NCI-H2196 (cell line): ENCODE measurements around the gene PRPF18.
"Not testable (repeated sequence)": the region's sequence is repeated elsewhere in the genome, so short reads cannot be mapped to it uniquely, and the experiment has no call there.

Experiments
- DNase-seq: peaks from one replicate; lab custom pipeline; 2025; ENCODE audit not compliant: unreplicated experiment; lab: John Stamatoyannopoulos, UW

The PRPF18 gene, protein sequence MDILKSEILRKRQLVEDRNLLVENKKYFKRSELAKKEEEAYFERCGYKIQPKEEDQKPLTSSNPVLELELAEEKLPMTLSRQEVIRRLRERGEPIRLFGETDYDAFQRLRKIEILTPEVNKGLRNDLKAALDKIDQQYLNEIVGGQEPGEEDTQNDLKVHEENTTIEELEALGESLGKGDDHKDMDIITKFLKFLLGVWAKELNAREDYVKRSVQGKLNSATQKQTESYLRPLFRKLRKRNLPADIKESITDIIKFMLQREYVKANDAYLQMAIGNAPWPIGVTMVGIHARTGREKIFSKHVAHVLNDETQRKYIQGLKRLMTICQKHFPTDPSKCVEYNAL

DNA sequence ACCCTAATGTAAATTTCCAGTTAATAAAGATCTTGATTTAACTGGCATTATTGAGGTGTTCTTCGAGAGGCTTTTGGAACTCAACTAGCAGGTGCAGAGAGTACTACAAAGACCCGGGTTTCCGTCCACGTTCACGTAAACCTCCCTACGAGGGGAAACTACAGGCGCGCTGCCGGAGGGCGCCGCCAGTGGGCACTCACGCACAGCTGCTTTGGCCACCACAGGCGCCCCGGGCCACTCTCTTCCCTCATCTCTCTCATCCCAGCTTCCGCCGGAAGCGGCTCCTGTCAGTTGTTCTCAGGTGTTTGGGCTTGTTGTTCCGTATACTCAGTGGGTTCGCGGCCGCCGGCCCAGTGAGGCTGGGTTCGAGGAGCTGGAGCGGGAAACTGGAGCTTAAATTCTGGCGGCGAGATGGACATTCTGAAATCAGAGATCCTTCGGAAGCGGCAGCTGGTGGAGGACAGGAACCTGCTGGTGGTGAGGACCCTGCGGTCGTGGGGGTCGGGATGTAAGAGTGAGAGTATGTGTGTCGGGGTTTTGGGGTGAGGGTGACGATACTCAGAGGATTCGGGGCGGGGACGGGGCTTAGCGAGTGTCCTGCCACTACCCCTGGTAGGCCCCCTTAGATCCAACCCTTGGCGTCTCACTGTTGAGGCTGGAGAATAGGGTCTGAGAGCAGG is at the start of gene PRPF18:
Gene PRPF18, plus strand, starts transcription at position 290 of the 680 bp plus-strand sequence. Its CDS starts 122 bp downstream, at position 412.
- DNase-seq = peak; percentile 75

DNA sequence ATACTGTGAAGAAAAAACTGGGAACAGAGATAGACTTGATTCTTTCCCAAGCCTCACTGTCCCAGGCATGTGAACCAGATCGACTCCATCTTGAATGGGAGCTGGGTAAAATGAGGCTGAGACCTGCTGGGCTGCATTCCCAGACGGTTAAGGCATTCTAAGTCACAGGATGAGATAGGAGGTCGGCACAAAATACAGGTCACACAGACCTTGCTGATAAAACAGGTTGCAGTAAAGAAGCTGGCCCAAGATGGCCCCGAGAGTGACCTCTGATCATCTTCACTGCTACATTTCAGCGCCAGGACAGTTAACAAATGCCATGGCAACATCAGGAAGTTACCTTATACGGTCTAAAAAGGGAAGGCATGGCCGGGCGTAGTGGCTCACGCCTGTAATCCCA is 48.8 kb upstream of the PRPF18 start:
- not testable (repeated sequence) for DNase-seq

DNA sequence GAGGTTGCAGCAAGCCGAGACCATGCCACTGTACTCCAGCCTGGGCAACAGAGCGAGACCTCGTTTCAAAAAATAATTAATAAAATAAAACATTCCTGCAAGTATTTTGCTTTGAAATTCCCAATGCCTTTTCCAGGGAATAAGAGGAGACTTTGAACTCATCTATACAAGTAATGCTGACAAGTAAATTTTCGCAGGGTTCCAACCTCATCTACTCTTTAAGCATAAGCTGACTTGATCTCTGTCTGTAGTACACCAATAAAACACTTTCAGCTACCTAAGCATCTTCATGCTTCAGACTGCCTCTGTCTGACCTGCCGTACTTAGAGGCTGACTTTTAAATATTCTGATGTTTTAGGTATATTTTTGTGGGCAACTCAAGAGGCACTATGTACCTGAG is 44.2 kb upstream of the PRPF18 start:
- DNase-seq = no peak

DNA sequence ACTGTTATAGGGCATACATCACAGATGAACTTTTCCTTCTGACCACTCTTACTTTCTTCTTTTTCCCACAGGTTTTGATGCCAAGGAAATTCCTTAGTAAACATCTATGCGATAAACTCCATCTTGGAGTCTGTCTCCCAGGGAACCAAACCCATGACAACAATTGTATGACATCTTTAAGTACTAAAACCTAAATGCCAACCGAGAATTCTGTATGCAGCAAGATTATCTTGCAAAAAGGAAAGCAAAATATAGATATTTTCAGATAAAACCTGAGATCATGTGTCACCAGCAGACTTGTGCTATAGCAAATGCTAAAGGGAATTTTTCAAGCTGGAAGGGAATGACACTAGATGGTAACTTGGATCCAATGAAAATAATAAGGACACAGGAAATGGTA is 36.0 kb upstream of the PRPF18 start:
- no peak for DNase-seq

DNA sequence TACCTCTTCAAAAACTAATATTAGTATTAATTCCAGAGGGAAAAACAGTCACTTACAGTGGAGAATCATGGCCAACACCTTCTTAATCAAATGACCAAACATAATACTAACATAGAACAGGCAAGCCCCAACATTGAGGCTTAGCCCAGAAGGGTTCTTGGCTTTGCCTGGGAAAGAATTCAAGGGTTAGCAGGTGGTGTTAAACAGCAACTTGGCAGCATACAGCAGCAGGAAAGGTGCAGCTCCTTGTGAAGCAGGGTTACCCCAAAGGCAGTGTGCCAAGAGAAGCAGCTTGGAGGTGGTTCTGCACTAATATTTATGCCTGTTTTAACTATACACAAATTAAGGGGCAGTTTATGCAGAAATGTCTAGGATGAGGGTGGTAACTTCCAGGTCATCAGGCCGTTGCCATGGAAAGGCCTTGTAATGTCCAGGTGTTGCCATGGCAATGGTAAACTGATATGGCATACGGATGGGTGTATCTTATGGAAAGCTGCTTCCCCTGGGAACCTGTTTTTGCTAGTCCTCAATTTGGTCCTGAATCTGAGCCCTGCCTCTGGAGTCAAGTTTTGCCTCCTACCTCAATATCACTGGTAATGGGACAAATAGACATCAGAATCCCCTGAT is 30.8 kb upstream of the PRPF18 start:
- DNase-seq = peak; percentile 56

DNA sequence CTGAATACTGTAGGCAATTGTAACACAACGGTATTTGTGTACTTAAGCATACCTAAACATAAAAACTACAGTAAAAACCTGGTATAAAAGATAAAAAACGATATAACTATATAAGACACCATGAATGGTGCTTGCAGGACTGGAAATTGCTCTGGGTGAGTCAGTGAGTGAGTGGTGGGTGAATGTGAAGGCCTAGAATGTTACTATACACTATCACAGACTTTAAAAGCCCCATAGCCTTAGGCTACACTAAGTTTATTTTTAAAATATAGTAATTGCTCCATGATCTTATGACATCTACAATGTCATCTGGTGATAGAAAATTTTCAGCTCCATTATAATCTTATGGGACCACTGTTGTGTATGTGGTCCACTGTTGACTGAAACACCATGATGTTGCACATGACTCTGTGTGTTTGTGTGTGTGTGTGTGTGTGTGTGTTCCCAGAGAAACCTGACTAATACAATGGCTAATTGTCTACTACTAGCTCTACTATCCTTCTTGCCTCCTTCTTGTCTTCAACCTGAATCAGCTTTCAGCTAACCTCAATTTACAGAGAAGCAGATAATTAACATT is 27.6 kb upstream of the PRPF18 start:
- no peak for DNase-seq

DNA sequence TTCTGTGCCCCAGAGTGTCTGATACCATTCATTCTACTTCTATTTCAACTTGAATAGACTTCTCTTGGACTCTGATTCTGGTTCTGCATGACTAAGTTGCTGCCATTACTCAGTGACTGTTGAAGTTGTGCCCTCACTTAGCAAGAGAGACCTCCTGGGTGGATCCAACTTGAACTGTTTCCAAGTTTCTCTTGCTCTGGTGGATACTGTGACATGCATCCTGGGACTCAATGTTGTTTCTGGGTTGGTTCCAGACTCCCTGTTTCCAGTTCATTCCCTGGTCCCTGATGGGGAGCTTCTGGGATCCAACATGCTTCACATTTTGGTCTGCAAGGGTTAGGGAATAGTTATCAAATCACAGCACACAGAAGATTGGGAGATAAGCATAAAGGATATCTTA is 26.2 kb upstream of the PRPF18 start:
- DNase-seq = no peak

DNA sequence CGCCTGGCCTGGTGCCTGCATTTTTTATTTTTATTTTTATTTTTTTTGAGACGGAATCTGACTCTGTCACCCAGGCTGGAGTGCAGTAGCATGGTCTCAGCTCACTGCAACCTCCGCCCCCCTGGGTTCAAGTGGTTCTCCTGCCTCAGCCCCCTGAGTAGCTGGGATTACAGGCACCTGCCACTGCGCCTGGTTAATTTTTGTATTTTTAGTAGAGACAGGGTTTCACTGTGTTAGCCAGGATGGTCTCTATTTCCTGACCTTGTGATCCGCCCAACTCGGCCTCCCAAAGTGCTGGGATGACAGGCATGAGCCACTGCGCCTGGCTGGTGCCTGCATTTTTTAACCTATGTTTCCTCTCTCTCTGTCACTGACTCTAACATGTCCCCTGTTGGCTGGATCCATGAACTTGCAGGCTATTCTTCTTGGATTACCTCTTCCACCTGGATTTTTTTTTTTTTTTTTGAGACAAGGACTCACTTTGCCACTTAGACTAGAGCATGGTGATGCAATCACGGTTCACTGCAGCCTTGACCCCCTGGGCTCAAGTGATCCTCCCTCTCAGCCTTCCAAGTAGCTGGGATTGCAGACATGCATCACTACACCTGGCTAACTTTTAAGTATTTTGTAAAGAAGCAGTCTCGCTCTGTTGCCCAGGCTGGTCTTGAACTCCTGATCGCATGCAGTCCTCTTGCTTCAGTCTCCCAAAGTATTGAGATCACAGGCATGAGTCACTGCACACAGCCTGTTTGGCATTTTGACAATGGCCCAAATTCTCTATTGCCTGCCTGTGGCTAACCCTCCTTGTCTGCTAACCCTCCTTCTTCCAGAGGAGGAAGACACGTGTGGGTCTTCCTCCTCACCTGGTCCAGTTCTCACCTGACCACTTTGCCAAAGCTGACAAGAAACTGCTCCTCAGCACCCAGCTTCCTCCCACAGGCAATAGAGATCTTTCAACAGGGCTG is 23.0 kb upstream of the PRPF18 start:
- no peak for DNase-seq

DNA sequence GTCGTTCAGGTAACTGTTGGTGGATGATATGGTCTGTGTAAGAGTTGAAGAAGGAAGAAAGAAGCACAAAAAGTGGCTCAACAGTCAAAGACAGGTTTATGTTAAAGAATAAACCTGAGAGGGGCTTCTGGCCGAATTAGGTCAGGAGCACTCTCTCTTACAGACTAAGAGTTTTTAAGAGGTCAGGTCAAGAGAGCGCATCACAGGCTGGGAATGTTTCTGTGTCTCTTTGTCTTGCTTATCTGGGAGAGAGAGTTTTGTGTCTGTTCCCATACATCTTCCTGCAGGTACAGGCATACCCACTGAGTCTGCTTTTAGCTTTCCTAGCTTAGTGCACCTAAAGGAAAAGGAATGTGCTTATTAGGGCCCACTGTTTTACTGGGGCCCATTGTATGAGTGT is 22.2 kb upstream of the PRPF18 start:
- no peak for DNase-seq

DNA sequence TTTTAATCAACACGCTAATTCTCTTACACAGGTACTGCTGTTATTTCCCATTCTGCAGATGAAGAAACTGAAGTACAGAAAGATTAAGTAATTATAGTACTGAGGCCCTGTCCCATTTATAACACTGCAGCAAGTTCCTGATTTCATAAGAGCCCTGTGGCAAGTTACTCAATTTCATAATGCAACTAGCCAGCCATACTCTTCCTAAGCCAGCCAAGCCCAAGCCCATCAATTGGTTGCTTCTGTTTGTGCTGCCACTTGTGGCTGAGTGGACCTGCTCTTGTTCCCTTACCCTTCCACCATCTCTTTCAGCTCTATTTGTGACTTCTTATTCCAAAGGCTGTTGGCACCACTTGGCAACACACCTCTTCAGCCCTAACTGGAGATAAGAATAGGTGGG is 19.7 kb upstream of the PRPF18 start:
- no peak for DNase-seq

DNA sequence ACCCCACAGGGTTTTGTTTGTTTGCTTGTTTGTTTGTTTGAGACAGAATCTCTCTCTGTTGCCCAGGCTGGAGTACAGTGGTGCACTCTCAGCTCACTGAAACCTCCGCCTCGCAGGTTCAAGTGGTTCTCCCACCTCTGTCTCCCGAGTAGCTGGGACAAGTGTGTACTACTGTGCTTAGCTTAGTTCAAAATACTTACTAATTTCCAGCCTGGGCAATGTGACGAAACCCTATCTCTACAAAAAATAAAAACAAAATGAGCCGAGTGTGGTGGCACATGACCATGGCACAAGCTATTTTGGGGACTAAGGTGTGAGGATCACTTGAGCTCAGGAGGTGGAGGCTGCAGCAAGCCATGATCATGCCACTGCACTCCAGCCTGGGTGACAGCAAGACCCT is 15.2 kb upstream of the PRPF18 start:
- no peak for DNase-seq

DNA sequence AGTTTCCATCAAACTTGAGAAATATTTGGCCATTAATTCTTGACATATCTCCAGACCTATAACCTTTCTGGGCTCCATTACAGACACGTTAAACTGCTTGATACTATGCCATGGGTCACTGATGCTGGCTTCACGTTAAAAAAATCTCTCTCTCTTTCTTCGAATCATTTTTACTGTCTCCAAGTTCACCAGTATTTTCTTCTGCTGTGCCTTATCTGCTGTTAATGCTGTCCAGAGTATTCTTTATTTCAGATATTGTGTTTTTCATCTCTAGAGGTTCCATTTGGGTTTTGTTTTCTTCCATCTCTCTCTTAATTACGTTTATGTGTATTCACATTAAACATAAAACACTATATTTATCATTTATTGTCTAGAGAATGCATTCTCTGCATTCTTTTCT is 12.8 kb upstream of the PRPF18 start:
- DNase-seq = no peak

DNA sequence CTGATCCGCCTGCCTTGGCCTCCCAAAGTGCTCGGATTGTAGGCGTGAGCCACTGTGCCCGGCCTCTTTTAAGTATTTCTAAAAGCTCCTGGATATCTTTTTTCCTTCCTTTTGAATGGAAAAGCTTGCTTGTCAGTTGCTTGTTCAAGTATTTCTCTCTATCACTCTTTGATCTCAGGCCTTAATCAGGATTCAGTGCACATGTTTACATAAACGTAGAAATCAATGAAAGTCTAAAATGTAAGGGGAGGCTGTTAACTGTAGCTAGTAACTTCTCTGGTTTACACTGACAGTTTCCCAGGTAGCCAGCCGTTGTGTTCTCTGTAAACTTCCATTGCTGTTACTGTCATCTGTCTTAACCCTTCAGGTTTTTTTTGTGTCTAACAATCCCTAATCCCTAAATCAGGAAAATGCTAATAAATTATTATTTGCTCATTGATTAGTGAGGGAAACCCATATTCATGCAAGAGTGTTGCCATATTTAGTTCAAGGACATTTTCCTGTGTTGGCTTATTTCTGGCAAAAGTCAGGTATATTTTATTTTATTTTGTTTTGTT is 1.5 kb upstream of the PRPF18 start:
- DNase-seq = no peak

DNA sequence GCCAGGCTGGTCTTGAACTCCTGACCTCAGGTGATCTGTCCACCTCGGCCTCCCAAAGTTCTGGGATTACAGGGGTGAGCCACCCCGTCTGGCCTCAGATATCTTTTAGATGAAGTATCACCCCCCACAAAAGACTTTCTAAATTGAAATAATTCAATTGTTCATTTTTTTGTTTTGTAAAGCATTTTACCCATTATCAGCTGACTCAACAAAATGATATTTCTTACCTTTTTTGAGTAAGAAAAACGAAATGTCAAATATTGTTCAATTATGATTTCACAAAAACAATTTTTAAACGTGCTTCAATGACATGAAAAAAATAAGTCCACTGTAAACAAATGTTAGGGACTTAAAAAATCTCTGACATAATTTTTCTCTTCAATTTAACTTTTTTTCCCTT is 822 bp upstream of the PRPF18 start:
- DNase-seq = no peak

DNA sequence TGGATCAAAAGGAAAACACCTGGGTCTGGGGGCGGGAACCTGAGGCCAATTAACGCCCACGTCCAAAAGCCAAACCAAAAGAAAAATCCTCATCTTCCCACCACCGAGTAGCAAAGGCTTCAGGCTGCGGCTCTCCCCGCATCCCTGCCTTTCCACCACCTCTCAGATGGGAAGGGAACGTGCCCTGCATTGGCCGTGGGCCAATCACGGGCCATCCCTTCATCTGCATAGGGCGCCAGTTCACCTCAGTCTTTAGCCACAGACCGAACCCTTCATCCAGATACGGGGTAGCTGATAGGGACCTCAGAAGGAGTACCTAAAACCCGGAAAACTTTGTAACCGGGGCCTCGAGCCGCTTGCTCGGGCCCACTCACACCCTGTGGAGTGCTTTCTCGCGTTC is 626 bp downstream of the PRPF18 start:
- DNase-seq = no peak

DNA sequence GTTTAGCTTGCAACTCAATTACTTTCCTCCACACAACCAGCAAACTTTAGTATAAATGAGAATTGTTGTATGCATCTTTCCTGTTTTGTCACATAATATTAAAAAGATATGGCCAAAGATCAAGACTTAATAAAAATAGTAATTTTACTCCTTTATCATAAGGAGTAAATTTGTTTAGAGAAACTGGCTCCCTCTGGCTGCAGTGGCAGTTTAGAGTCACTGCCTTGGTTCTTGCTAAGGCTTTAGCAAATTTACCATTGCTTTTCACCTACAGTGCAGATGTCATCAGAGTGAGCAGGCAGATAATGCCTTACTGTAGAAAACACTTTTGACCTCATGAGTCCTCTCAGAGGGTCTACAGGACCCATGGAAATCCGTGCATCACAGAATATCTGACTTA is 2.6 kb downstream of the PRPF18 start:
- no peak for DNase-seq

DNA sequence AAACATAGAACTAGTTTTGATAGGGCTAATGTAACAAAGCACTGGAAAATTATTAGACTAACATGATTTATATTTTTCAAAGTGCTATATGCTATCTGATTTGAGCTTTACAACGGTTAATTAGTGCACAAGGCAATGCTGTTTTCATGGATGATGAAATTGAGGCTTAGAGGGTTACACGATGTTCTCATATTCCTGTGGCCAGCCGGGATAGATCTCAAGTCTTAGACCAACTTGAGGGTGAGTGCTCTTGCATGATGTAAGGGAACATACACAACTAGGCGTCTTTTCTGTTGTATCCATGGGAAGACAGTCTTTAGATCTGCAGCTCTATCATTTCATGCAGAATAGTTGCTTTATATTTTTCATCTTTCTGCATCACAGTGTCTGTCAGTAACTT is 4.1 kb downstream of the PRPF18 start:
- no peak for DNase-seq

DNA sequence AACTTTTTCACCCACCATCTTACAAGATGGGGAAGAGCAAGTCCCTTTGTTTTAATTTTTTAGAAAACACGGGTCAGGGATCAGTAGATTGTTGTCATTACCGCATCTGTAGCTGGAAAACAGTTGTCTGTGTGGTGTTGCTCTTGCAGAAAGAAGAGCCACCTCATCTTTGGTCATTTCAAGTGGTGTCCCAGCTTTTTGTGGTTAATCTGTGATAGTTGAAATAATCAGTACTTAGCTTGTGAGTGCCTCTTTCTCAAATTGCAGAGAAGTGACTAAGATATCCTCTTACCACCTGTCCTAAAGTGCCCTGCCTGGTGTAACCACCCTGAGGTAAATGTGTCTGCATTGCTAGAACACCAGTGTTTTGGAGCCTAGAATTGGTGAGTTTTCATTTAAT is 5.5 kb downstream of the PRPF18 start:
- no peak for DNase-seq

DNA sequence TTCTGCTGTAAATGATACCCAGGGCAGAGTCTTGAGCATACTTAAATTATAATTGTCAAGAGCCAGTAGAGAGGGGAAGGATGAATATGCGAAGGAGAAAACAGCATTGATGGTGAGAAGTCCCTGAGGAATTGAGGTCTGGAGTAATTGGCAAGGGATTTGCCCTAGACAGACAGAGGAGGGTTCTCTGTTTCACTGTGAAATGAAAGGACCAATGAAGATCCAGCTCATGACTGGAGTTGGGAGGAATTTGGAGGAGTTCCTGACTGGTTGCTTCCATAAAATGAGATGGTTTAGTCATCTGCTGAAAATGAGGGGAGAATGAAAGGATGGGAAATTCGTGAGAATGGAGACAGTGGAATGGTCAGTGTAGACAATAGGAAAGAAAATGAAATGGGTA is 6.8 kb downstream of the PRPF18 start:
- no peak for DNase-seq

DNA sequence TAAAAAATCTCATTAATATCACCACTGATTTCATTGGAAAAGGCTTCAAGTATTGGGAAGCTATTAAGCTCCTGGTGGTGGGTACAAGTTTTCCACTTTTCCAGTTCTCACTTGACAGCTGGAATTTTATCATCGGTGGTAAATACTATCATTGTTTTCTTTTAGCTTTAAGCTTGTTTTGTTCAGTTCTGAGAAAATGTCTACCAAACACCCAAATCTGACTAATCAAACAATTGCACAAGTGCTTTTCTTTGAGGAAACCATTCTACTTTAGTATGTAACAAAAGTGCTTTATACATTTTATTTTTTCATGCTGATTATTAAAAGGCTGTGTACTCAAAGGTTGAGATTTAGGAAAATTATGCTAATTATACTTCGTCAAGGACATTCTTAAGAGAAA is 7.9 kb downstream of the PRPF18 start:
- no peak for DNase-seq

DNA sequence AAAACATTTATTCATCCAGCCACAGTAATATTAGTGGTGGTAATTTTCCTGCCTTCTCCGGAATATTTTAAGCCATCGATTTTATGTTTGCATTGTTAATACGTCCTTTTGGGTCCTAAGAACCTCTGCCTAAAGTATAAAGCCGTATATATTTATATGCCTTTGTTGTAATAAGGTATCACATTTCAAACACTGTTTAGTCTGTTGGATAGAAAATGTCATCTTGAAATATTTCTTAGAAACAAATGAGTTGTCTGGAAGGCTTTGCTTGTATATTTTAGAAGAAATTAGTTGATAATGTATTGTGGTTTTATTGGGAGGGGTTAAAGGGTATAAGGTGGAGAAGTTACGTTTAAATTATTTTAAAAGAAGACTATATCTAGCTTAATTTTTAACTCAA is 11.1 kb downstream of the PRPF18 start:
- no peak for DNase-seq
